ENCODE results near the gene KDELR1.
A peak's percentile ranks its signal among the peaks of the same experiment; 100 is the strongest.
"Not testable (repeated sequence)": the region's sequence is repeated elsewhere in the genome, so short reads cannot be mapped to it uniquely, and the experiment has no call there.

KDELR1 gene

DNA sequence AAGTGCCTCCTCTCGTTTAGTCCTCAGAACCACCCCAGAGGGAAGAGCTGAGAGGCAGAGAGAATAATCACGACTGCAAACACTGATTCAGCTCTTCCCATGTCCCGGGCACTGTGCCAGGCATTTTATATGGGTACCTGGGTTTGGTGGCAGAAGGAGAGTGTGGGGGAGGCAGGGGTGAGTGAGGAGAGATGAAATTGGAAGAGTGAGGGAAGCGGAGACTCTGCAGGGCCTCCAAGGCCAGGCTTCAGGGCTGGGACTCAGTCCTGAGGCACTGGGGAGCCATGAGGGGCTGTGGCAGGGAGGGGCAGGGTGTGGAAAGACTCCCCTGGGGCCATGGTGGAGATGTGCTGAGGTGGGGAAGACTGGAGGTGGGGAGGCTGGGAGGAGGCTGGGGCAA is 18.4 kb downstream of the KDELR1 start:
- FAIRE-seq (no peak), DNase-seq (ENCODE audit: insufficient read length, low spot score) (no peak)

DNA sequence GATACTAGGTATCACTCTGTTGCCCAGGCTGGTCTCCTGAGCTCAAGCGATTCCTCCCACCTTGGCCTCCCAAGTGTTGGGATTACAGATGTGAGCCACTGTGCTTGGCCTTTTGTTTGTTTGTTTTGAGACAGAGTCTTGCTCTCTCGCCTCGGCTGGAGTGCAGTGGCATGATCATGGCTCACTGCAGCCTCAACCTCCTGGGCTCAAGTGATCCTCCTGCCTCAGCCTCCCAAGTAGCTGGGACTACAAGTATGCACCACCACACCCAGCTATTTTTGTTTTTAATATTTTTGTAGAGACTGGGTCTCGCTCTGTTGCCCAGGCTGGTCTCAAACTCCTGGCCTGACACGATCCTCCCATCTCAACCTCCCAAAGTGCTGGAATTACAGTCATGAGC is 19.6 kb downstream of the KDELR1 start:
- not testable (repeated sequence) for DNase-seq (ENCODE audit: insufficient read length, low spot score); FAIRE-seq

DNA sequence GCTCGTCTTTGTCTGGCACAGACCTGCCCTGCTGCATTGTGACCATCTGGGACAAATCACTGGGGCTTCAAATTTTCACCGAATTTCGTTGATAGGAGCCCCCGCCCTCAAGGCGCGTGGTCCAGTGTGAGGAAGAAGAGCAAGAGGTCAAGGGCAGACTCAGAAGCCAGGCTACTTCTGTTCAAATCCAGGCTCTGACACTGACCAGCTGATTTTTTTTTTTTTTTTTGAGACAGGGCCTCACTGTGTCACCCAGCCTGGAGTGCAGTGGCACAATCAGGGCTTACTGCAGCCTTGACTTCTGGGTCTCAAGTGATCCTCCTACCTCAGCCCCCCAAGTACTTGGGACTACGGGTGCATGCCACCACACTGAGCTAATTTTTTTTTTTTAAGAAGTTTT is 20.0 kb downstream of the KDELR1 start:
- no peak for FAIRE-seq
- DNase-seq (ENCODE audit: insufficient read length, low spot score), result no peak

DNA sequence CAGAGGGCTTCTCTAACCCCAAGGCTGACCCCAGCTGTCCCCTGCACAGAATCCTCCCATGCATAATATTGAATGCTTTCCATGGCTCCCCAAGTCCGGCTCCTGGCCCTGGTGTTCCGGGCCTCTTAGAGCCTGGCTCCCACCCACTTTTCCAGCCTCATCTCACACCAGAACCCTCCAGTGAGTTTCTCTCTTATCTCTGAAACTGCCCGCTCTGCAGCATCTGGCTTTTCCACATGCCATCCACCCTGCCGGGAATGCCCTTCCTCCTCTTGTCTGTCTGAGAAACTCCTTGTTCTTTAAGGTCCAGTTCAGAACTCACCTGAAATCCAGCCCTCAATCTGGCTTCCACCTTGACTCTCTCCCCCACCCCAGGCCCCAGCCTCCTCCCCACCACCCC is 20.4 kb downstream of the KDELR1 start:
- DNase-seq (ENCODE audit: insufficient read length, low spot score) (no peak), FAIRE-seq (no peak)

DNA sequence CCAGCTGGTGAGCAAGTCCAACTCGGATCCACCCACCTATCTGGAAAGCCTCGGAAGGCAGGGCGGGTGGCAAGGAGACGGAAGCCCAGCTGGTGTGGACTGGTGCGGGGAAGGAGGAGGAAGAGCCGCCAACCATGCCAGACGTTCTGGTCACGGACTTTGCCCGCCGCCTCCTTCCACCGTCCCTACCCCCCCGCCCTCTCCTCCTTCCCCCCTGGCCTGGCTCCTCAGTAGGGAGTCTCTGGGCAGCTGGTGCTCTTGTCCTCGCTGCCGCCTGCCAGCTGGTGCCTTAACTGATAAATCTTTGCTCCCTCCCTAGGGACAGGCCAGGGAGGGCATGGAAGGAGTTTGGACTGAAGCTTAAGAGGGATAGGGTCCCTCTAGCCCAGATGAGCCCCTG is 22.4 kb downstream of the KDELR1 start:
- DNase-seq (ENCODE audit: insufficient read length, low spot score), result no peak
- no peak for FAIRE-seq

DNA sequence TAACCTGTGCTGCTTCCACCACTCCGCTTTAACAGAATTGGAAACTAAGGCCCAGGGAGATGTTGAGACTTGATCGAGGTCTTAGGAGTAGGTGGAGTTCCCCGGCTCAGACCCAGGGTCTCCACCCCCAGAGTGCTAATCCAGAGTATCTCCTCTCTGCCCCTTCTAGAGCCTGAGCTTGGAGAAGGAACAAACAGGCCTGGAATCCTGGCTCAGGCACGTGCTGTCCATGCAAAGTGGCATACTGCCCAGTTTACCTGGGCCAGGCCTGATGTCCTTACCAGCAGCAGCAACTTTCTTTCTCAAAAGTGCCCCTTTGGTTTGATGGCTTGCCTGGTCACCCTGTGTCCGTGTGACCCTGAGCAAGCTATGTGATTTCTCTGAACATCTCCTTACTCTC is 23.5 kb downstream of the KDELR1 start:
- DNase-seq (ENCODE audit: insufficient read length, low spot score), result no peak
- no peak for FAIRE-seq

DNA sequence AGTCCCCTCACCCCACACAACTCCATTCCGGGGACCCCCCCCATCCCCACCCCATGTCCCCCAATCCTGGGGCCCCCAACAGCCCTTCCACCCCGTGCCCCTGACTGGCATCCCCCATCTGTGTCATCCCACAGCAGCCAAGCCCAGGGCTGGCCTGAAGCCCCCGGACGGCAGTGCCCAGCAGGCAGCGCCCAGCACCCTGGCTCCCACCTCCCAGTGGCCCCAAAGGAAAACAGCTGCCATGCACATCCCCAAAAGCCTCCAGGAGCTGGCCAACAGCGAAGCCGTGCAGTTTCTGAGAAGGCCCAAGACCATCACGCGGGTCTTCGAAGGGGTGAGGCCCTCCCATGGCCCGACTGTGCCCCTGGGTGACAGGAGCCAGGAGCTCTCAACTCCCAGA is 25.7 kb downstream of the KDELR1 start:
- no peak for FAIRE-seq
- no peak for DNase-seq (ENCODE audit: insufficient read length, low spot score)

DNA sequence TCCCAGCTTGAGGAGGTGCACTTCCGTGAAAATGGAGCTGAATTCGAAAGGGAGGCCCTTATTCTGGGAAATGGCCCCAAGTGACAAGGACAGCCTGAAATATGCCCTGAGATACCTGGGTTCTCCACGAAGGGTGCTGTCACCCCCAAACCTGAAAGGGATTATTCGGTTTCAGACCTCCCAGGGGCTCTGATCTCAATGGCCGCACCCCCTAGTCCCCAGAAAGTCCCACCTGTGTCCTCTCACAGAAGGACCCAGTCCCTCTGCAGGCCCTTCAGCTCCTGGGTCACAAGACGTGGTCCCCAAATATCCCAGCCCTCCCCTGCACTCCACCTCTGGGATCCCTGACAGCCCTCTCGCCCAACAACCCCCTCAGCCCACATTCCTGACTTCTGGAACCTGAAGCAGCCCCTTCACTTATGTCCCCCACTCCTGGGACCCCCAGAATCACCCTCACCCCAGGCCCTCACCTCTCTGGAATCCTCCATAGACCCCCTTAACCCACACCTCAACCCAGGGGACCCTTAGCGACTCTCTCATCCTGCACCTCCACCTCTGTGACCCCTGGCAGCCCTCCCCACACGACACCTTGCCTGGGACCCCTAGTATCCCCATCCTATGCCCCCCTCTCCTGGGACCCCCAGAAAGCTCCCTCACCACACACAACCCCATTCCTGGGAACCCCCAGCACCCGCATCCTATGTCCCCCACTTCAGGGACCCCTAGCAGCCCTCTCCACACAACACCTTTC is 26.6 kb downstream of the KDELR1 start:
- FAIRE-seq (no peak), DNase-seq (ENCODE audit: insufficient read length, low spot score) (no peak)

DNA sequence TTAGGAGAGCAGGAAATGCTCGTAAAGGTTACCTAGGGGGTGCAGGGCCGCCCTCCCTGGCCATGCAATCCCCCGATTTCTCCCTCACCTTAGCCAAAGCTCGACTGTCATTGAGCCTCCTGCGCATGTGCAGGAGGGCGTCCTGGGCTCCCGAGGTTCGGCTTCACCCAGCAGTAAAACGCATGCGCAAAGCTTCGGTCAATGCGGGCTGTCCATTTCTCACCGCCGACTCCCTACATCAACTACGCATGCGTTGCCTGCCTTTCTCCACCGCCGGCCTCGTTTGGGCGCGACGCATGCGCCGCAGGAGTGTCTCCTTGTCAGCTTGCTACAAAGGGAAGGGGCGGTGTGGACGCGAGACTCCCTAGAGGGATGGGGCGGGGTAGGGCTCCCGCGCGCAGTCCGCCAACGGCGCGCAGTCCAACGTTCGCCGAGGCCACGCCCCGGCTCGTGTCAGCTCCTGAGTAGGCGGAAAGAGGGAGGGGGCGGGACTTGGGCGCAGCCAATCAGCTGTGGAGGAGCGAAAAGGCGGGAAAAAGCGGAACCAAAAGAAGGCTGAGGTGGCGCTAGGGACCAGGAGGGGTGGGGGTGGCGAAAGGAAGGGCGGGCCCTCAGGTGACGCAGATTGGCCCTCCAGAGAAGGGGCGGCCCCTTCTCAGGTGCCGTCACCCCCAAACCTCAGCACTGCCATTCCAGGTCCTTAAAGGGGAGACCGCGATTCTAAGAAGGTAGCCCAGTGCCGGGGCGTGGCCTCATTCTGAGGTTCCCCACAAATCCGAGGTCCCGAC is 27.3 kb downstream of the KDELR1 start, which contains the start of the genes SYNGR4 and TMEM143:
Gene SYNGR4 (plus strand): TSS at position 558 of the 788 bp plus-strand sequence. CDS start 1,476 bp downstream, outside the sequence.
Gene TMEM143 (minus strand): TSS at position 131 of the 788 bp plus-strand sequence. CDS start 20 bp downstream, at position 111.
- FAIRE-seq (peak; percentile 100), DNase-seq (ENCODE audit: insufficient read length, low spot score) (peak; percentile 92)

DNA sequence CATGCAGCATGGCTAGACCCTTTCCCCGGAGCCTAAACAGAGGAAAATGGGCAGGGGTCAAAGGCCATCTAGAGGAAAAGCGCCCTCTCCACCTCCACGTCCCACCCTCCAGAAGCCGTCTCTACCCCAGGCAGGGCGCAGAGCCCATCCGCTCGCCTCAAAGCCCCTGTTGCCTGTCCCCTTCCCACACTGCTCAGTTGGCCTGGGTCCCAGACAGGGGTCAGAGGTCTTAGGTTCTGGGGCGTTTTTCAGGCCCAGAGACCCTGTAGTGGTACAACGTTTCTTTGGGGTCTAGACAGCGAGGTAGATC is 27.9 kb downstream of the KDELR1 start:
- FAIRE-seq (no peak), DNase-seq (ENCODE audit: insufficient read length, low spot score) (no peak)

DNA sequence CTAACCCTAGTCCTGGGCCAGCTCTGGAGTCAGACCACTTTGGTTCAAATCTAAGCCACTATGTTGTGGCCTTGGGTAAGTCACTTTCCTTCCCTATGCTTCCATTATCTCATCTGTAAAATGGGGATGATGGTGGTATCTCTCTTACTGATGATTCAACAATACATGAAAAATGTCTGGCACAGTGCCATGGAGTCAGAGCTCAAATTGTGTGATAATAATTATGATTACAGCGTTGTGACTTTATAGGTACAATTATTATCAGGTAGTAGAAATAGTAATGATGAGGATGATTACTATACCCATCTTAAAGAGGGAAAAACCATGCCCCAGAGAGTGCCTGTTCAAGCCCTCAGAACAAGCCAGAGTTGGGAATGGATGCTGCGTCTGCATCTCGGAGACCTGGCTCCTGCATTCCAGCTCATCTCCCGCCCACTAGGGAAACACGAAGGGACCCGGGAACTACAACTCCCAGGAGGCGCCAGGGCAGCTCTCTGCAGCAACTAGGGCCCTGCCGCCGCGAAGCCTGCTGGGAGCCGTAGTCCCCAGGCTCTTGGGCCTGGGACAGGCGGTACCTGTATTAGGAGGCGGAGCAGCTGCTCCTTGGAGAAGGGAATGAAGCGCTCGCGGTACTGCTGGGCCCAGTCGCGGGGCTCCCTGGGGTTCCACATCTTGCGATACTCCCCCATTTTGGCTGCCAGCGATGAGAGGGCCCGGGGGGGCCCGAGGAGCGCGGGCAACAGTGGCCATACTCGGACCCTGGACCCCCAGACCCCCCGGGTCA is 28.4 kb downstream of the KDELR1 start:
- peak; percentile 83 for FAIRE-seq

DNA sequence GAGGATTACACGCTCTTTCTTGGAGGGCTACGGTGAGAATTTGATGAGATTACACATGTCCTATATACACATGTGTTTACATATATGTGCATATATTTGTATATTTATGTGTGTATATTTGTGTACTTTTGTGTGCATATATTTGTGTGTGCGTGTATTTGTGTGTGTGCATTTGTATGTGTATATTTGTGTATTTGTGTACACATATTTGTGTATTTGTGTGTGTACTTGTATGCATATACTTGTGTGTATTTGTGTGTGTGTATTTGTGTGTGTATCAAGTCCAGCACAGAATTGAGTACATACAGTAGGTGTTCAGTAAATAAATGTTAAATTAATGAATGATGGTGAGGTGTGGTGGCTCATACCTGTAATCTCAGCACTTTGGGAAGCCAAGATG is 29.4 kb downstream of the KDELR1 start:
- DNase-seq (ENCODE audit: insufficient read length, low spot score) (no peak), FAIRE-seq (no peak)

More for the DNA sequence above, 28.4 kb downstream of the KDELR1 start:
- DNase-seq (ENCODE audit: insufficient read length, low spot score), result peak; percentile 80

DNA sequence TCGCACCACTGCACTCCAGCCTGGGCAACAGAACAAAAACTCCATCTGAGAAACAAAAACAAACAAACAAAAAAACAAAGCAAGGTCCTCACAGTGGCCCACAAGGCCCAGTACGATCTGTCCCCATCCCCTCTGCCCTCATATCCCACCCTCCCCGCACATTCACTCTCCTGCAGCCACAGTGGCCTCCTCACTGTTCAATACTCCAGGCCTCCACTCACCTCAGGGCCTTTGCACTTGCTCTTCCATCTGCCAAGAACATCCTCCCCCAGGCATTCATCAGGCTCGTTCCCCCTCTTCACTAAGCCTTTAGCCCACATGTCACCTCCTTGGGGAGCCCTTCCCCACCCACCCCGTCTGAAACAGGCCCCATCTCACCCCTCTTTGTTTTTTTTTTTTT is 32.2 kb downstream of the KDELR1 start:
- no peak for FAIRE-seq
- DNase-seq (ENCODE audit: insufficient read length, low spot score), result no peak

DNA sequence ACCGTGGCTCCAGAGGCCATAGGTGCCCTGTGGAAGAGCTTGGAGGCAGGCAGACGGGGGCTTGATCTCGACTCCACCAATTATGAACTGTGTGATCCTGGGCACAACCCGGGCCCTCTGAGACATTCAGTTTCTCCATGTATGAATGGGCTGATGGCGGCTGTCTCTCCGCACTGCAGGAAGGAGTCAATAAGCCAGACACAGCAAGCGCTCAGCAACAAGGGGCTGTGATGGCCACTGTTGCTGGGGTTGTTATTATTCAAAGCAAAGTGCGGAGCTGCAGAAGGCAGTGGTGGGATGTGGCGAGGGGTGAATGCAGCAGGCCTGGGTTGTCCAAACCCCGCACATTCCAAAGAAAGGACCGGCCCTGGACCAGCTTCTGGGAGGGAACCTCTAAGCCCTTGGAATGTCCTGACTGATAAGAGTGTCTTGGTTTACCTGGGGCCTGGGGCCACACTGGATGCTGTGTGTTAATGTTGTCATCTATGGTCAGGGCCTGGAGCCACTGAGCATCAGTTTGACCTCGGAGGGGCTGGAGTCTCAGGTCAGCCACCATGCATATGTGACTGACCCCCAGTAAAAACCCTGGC is 35.9 kb downstream of the KDELR1 start:
- no peak for DNase-seq (ENCODE audit: insufficient read length, low spot score)
- no peak for FAIRE-seq

DNA sequence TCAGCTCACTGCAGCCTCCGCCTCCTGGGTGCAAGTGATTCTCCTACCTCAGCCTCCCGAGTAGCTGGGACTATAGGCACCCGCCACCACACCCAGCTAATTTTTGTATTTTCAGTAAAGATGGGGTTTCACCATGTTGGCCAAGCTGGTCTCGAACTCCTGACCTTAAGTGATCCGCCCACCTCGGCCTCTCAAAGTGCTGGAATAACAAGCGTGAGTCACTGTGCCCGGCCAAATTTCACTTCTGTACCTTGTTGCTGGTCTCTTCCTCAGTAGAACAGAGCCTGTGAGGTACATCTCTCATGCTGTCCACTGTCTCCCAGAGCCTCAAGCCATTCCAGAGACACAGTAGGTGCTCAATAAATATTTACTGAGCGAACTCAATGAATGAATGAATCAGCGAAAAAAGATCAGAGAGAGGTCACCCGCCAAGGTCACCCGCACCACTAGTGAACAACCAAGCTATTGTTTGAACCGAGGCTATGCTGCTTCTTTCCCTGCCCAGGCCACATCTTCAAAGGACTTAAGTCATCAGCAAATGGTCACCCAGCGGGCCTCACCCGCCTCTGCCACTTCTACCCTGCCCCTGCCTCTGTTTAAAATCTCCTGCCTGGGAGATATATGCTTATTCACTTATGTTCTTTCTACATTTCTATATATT is 36.9 kb downstream of the KDELR1 start:
- no peak for DNase-seq (ENCODE audit: insufficient read length, low spot score)
- FAIRE-seq, result no peak

DNA sequence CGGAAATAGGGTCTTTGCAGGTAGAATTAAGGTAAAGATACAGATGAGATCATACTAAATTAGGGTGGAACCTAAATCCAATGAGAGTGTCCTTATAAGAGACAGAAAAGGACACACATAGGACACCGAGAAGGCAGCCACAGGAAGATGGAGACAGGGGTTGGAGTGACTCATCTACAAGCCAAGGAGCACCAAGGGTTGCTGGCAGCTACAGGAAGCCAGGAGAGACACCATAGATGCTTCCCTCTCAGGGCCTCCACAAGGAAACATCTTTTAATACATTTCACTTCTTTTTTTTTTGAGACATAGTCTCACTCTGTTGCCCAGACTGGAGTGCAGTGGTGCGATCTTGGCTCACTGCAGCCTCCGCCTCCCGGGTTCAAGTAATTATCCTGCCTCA is 37.7 kb downstream of the KDELR1 start:
- FAIRE-seq (no peak), DNase-seq (ENCODE audit: insufficient read length, low spot score) (no peak)

DNA sequence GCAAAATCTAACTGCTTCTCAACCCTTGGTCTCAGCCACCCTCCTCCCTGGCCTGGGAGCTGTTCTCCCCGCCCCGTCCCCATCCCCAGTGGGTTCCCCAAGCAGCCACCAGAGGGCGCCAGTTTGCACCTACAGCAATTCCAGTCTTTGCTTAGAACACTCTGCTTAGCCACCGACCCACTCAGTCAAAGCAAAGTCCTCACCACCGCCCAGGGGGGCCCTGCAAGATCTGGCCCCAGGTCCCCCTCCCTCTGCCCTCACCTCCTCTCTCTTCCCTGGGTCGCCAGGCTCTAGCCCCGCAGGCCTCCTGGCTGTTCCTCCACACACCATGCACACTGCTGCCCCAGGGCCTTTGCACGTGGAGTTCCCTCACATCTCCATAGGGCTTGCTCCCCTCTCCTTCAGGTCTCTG is 40.0 kb downstream of the KDELR1 start:
- FAIRE-seq, result peak; percentile 61
- DNase-seq (ENCODE audit: insufficient read length, low spot score), result peak; percentile 72

DNA sequence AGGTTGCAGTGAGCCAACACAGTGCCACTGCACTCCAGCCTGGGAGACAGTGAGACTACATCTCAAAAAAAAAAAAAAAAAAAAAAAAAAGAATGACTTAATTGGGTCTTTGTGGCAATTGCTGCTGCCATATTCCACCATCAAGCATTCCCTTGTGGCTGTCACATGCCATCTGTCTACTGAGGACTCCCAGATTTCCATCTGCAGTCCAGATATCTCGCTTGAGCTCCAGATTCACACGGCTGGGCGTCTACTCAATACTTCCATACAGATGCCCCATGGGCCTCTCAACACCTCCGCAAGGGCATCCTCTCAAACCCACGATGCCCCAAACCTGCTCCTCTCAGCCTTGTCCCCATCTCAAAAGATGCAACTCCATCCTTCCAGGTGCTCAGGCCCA is 40.5 kb downstream of the KDELR1 start:
- FAIRE-seq (no peak), DNase-seq (ENCODE audit: insufficient read length, low spot score) (no peak)

DNA sequence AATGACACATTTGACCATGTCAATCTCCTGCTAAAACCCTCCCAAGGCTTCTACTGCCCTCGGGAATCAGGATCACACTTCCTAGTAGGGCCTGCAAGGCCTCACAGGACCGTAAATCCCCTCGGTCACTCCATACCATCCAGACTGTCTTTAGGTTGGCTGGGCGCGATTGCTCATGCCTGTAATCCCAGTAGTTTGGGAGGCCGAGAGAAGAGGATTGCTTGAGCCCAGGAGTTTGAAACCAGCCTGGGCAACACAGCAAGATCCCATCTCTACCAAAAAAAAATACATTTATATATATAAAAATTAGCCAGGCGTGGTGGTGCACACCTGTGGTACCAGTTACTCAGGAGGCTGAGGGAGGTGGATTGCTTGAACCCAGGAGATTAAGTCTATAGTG is 42.6 kb downstream of the KDELR1 start:
- FAIRE-seq (no peak), DNase-seq (ENCODE audit: insufficient read length, low spot score) (no peak)

DNA sequence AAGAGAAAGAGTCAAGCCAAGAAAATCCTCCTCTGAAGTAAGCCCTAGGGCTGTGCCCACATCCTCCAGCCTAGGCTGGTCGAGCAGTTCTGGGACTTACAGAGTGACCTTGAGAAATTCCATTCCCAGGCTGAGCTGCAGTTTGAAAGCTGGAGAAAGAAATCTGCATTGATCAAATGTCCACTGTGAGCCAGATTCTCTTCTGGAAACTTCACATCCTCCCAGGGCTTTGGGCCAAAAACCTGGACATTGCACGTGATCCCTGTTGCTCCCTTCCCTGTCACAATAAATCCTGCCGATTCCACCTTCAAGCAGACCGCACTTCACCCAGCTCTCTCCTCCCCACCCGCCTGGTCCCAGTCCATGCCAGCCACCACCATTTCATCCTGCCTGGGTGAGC is 43.3 kb downstream of the KDELR1 start:
- no peak for FAIRE-seq

More for the DNA sequence above, 43.3 kb downstream of the KDELR1 start:
- DNase-seq (ENCODE audit: insufficient read length, low spot score), result no peak

Data from GM19239 (cell line).